Activated naive CD8-positive, alpha-beta T cell treated with anti-CD3 and anti-CD28 coated beads, Interleukin-2, amount 10 ng/mL, durations not matched to agents 7 days and 5 days (primary cell): ENCODE data around the gene CCDC158. TPM values are rescaled to one million over a fixed set of nuclear protein-coding genes. Genes with fewer than 3 reads are reported as not detected.

ENCODE experiments used
- ATAC-seq: fragments of 150-1000 bp; cut with Tn5 transposase; one replicate; pipeline ENCODE4 v1.10.0; 2021; ENCODE audit warnings: low read depth, moderate library complexity
- POLR2A ChIA-PET: fragments of 350-600 bp; sonication (Branson Sonifier 250); formaldehyde crosslinking; loops from one replicate; lab custom pipeline; 2021; ENCODE audit warnings: antibody characterized with exemption; lab: Charles Lee
- DNase-seq: peaks from one replicate; pipeline ENCODE4 v3.0.0; 2021
- H3K27ac Mint-ChIP-seq: one replicate; pipeline ENCODE4 v1.8.0; 2022; ENCODE audit warnings: mild to moderate bottlenecking, mixed read lengths
- H3K27me3 Mint-ChIP-seq: one replicate; pipeline ENCODE4 v1.8.0; 2022; ENCODE audit warnings: mild to moderate bottlenecking, moderate library complexity, mixed read lengths
- H3K36me3 Mint-ChIP-seq: one replicate; pipeline ENCODE4 v1.8.0; 2021; ENCODE audit warnings: mild to moderate bottlenecking, mixed read lengths
- H3K4me1 Mint-ChIP-seq: one replicate; pipeline ENCODE4 v1.8.0; 2021; ENCODE audit warnings: mixed read lengths
- H3K4me3 Mint-ChIP-seq: one replicate; pipeline ENCODE4 v1.8.0; 2022; ENCODE audit warnings: mild to moderate bottlenecking, moderate library complexity, mixed read lengths
- H3K9me3 Mint-ChIP-seq: one replicate; pipeline ENCODE4 v1.8.0; 2021; ENCODE audit warnings: mixed read lengths
- total RNA-seq, 2 experiments: library from RNA; stranded (reverse); gene quantifications; one replicate each; pipeline ENCODE4 v1.2.3, GENCODE V29; 2021

Gene CCDC158
- total RNA-seq, 2 experiments from 2014 or later, result not detected

- Mint-ChIP-seq H3K9me3 (peaks cover 3% of the 10 kb centered on the region), H3K4me1 (no peaks in the 10 kb centered on the region), H3K27ac (no peak overlapping the region), H3K36me3 (no peaks in the 10 kb centered on the region), H3K27me3 (peaks cover 6% of the 10 kb centered on the region), H3K4me3 (no peak overlapping the region)
- ATAC-seq (no peak), DNase-seq (no peak)
- POLR2A ChIA-PET, result no interaction called here
Observed at GRCh38 chr4:76341063-76341462, 79.9 kb downstream of the CCDC158 start.

GRCh38 chr4:76339364-76339763, 81.6 kb downstream of the CCDC158 start:
- DNase-seq, result no peak
- H3K9me3 Mint-ChIP-seq, result no peaks in the 10 kb centered on the region
- POLR2A ChIA-PET, result no interaction called here

GRCh38 chr4:76334885-76335284, 86.1 kb downstream of the CCDC158 start:
- POLR2A ChIA-PET, result no interaction called here
- DNase-seq, result no peak
- peaks cover 22% of the 10 kb centered on the region for H3K27me3 Mint-ChIP-seq
- no peaks in the 10 kb centered on the region for H3K36me3 Mint-ChIP-seq
- no peaks in the 10 kb centered on the region for H3K4me1 Mint-ChIP-seq
- no peak overlapping the region for H3K4me3 Mint-ChIP-seq
- H3K27ac Mint-ChIP-seq, result no peak overlapping the region
- ATAC-seq, result no peak
- H3K9me3 Mint-ChIP-seq, result no peaks in the 10 kb centered on the region

More at GRCh38 chr4:76339364-76339763, 81.6 kb downstream of the CCDC158 start:
- peaks cover 9% of the 10 kb centered on the region for H3K27me3 Mint-ChIP-seq
- no peak overlapping the region for H3K27ac Mint-ChIP-seq
- no peak for ATAC-seq
- no peaks in the 10 kb centered on the region for H3K36me3 Mint-ChIP-seq
- no peaks in the 10 kb centered on the region for H3K4me1 Mint-ChIP-seq
- no peak overlapping the region for H3K4me3 Mint-ChIP-seq

GRCh38 chr4:76326515-76326914, 94.4 kb downstream of the CCDC158 start:
- Mint-ChIP-seq H3K36me3 (no peaks in the 10 kb centered on the region), H3K4me1 (no peaks in the 10 kb centered on the region), H3K27me3 (peaks cover 11% of the 10 kb centered on the region), H3K4me3 (no peak overlapping the region), H3K9me3 (peaks cover 14% of the 10 kb centered on the region), H3K27ac (no peak overlapping the region)
- DNase-seq, result no peak
- ATAC-seq, result no peak
- POLR2A ChIA-PET, result no interaction called here

GRCh38 chr4:76325072-76325471, 95.9 kb downstream of the CCDC158 start:
- no peak for ATAC-seq
- H3K9me3 Mint-ChIP-seq, result peaks cover 18% of the 10 kb centered on the region
- no peak for DNase-seq
- peaks cover 13% of the 10 kb centered on the region for H3K27me3 Mint-ChIP-seq
- POLR2A ChIA-PET, result no interaction called here
- no peak overlapping the region for H3K27ac Mint-ChIP-seq
- H3K36me3 Mint-ChIP-seq, result no peaks in the 10 kb centered on the region
- no peak overlapping the region for H3K4me3 Mint-ChIP-seq
- H3K4me1 Mint-ChIP-seq, result no peaks in the 10 kb centered on the region

- H3K36me3 Mint-ChIP-seq, result no peaks in the 10 kb centered on the region
- H3K27ac Mint-ChIP-seq, result no peak overlapping the region
- H3K9me3 Mint-ChIP-seq, result peaks cover 19% of the 10 kb centered on the region
- ATAC-seq (no peak), DNase-seq (no peak)
- POLR2A ChIA-PET, result no interaction called here
- H3K27me3 Mint-ChIP-seq, result peaks cover 9% of the 10 kb centered on the region
- no peaks in the 10 kb centered on the region for H3K4me1 Mint-ChIP-seq
- H3K4me3 Mint-ChIP-seq, result no peak overlapping the region
Observed at GRCh38 chr4:76322236-76322635, 98.7 kb downstream of the CCDC158 start.

- Mint-ChIP-seq H3K4me1 (no peaks in the 10 kb centered on the region), H3K4me3 (no peak overlapping the region), H3K9me3 (peaks cover 23% of the 10 kb centered on the region), H3K36me3 (no peaks in the 10 kb centered on the region), H3K27ac (no peak overlapping the region), H3K27me3 (peaks cover 18% of the 10 kb centered on the region)
- POLR2A ChIA-PET, result no interaction called here
- ATAC-seq (no peak), DNase-seq (no peak)
Observed at GRCh38 chr4:76316131-76316530, 104.8 kb downstream of the CCDC158 start.

GRCh38 chr4:76315267-76315918, 105.5 kb downstream of the CCDC158 start:
- Mint-ChIP-seq H3K9me3 (peaks cover 21% of the 10 kb centered on the region), H3K4me1 (peaks cover 2% of the 10 kb centered on the region), H3K4me3 (no peak overlapping the region), H3K27me3 (peaks cover 21% of the 10 kb centered on the region), H3K36me3 (peaks cover 2% of the 10 kb centered on the region), H3K27ac (no peak overlapping the region)
- no peak for ATAC-seq
- no peak for DNase-seq
- POLR2A ChIA-PET, result no interaction called here

- peaks cover 2% of the 10 kb centered on the region for H3K4me1 Mint-ChIP-seq
- H3K9me3 Mint-ChIP-seq, result peaks cover 15% of the 10 kb centered on the region
- H3K27ac Mint-ChIP-seq, result no peak overlapping the region
- peaks cover 29% of the 10 kb centered on the region for H3K27me3 Mint-ChIP-seq
- DNase-seq (no peak), ATAC-seq (no peak)
- peaks cover 2% of the 10 kb centered on the region for H3K36me3 Mint-ChIP-seq
- no peak overlapping the region for H3K4me3 Mint-ChIP-seq
- POLR2A ChIA-PET, result no interaction called here
Observed at GRCh38 chr4:76313547-76313946, 107.4 kb downstream of the CCDC158 start.

GRCh38 chr4:76312457-76312856, 108.5 kb downstream of the CCDC158 start:
- Mint-ChIP-seq H3K9me3 (peaks cover 15% of the 10 kb centered on the region), H3K4me3 (no peak overlapping the region), H3K36me3 (peaks cover 2% of the 10 kb centered on the region), H3K4me1 (peaks cover 2% of the 10 kb centered on the region), H3K27me3 (peaks cover 40% of the 10 kb centered on the region), H3K27ac (no peak overlapping the region)
- no peak for ATAC-seq
- POLR2A ChIA-PET, result no interaction called here
- DNase-seq, result no peak

GRCh38 chr4:76311896-76312331, 109.0 kb downstream of the CCDC158 start:
- DNase-seq, result no peak
- no peak for ATAC-seq
- no peak overlapping the region for H3K4me3 Mint-ChIP-seq
- peaks cover 41% of the 10 kb centered on the region for H3K27me3 Mint-ChIP-seq
- peaks cover 13% of the 10 kb centered on the region for H3K9me3 Mint-ChIP-seq
- POLR2A ChIA-PET, result no interaction called here
- peaks cover 2% of the 10 kb centered on the region for H3K36me3 Mint-ChIP-seq
- no peak overlapping the region for H3K27ac Mint-ChIP-seq
- peaks cover 2% of the 10 kb centered on the region for H3K4me1 Mint-ChIP-seq

GRCh38 chr4:76310683-76311082, 110.3 kb downstream of the CCDC158 start:
- Mint-ChIP-seq H3K36me3 (peaks cover 2% of the 10 kb centered on the region), H3K9me3 (peaks cover 7% of the 10 kb centered on the region), H3K27me3 (peaks cover 36% of the 10 kb centered on the region), H3K27ac (no peak overlapping the region), H3K4me1 (peaks cover 6% of the 10 kb centered on the region), H3K4me3 (no peak overlapping the region)
- ATAC-seq (no peak), DNase-seq (no peak)
- POLR2A ChIA-PET, result no interaction called here

GRCh38 chr4:76309939-76310550, 110.9 kb downstream of the CCDC158 start:
- no peak overlapping the region for H3K4me3 Mint-ChIP-seq
- POLR2A ChIA-PET, result no interaction called here
- peaks cover 36% of the 10 kb centered on the region for H3K27me3 Mint-ChIP-seq
- ATAC-seq, result no peak
- peaks cover 3% of the 10 kb centered on the region for H3K9me3 Mint-ChIP-seq
- peaks cover 2% of the 10 kb centered on the region for H3K36me3 Mint-ChIP-seq
- DNase-seq, result no peak
- no peak overlapping the region for H3K27ac Mint-ChIP-seq
- H3K4me1 Mint-ChIP-seq, result peaks cover 12% of the 10 kb centered on the region

- H3K27ac Mint-ChIP-seq, result no peak overlapping the region
- H3K4me3 Mint-ChIP-seq, result no peak overlapping the region
- peaks cover 2% of the 10 kb centered on the region for H3K36me3 Mint-ChIP-seq
- peaks cover 21% of the 10 kb centered on the region for H3K4me1 Mint-ChIP-seq
- H3K27me3 Mint-ChIP-seq, result peaks cover 38% of the 10 kb centered on the region
- no peak for ATAC-seq
- POLR2A ChIA-PET, result no interaction called here
- no peak for DNase-seq
- no peaks in the 10 kb centered on the region for H3K9me3 Mint-ChIP-seq
Observed at GRCh38 chr4:76308548-76308947, 112.4 kb downstream of the CCDC158 start.
